GM21515 (cell line): Measurements from ENCODE around the gene ECSIT.
"Not testable (repeated sequence)": the region's sequence is repeated elsewhere in the genome, so short reads cannot be mapped to it uniquely, and the experiment has no call there.

Experiments used
- ATAC-seq: cut with Tn5 transposase; IDR thresholded peaks from one replicate; pipeline ENCODE4 v1.9.1; 2021; ENCODE audit not compliant: unreplicated experiment

The ECSIT gene

GRCh38 chr19:11528551-11529341, at the start of gene ECSIT:
Gene ECSIT, minus strand, starts transcription at chr19:11529134. Its CDS starts 9,964 bp downstream, at chr19:11519170.
- ATAC-seq, result peak; percentile 91

DNA sequence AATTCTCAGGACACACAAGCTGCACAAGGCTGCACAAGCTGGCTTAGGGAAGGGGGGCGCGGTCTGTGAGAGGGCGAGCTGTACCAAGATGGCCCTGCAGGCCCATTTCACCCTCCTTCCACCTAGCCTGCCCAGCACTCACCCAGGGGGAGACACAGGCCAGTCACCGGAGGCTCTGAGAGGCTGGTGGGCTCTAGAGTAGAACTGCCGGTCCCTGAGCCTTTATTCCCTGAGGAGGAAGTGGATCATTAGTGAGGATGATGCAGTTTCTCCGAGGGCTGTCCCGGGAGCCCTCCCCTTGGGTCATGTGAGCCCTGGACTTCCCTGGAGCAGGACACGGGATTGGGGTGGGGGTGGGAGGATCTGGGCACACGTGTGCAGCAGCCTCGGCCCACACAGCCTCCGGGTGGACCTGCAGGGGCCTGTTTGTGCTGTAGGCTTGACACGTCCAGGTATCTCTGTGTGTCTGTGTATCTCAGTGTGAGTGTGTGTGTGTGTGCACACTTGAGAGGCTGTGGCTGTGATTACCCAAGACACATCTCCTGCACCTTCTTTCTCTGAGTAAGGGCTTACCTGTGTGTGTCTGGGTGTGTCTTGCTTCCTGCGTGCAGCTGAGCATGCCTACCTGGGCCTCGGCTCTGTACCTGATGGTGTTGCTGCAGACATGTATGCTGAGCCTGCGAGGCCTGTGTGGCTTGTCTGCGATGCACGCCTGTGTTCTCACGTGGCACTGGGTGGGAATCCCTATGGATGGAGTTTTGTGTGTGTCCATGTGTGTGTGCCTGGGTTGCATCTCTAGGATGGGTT, 48.7 kb upstream of the ECSIT start, which contains the start of gene ACP5:
Gene ACP5, minus strand, starts transcription at position 195 of the 807 bp plus-strand sequence. CDS start 328 bp downstream, outside the sequence.
- no peak for ATAC-seq

GRCh38 chr19:11576227-11576626, 47.3 kb upstream of the ECSIT start:
- no peak for ATAC-seq

DNA sequence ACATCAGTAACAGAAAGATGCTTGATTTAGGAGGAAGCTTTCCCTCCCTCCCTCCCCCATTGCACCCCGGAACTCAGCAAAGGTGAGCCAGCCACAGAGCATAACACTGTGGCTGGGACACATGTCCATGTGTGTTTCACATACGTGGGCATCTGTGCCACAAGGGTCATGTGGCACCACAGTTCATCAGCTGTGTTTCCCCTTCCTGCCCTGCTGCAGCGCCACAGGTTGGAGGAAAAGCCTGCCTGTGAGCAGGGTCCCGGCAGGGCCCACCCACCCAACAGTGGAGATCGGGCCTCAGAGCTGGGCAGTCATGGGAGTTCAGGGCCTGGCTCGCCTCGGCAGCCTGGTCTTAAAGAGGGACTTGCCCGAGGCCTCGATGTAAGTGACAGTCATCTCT, 45.8 kb upstream of the ECSIT start:
- no peak for ATAC-seq

GRCh38 chr19:11573763-11574162, 44.8 kb upstream of the ECSIT start:
- not testable (repeated sequence) for ATAC-seq

GRCh38 chr19:11573354-11573753, 44.4 kb upstream of the ECSIT start:
- ATAC-seq, result not testable (repeated sequence)

DNA sequence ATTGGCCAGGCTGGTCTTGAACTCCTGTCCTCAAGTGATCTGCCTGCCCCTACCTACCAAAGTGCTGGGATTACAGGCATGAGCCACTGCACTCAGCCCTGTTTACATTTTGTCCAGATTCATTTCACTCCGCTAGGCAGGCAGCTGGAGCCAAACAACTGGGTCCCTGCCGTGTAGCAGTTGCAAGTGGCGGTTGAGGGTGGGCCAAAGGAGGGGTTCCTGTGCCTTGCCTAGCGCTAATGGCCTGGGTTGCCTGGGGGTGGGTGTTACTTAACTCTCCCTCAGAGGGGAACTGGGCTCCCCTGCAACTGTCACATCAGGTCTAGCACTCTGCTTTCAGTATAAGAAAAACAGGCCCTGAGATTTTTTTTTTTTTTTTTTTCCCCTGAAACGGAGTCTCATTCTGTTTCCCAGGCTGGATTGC, 41.1 kb upstream of the ECSIT start:
- no peak for ATAC-seq

GRCh38 chr19:11566164-11566563, 37.2 kb upstream of the ECSIT start:
- no peak for ATAC-seq

DNA sequence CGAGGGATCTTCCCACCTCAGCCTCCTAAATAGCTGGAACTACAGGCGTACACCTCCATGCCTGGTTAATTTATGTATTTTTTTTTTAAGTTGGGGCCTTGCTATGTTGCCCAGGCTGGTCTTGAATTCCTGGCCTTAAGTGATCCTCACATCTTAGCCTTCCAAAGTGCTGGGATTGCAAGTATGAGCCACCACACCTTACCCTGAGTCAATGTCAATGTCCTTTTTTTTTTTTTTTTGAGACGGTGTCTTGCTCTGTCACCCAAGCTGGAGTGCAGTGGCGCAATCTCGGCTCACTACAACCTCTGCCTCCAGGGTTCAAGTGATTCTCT, 36.7 kb upstream of the ECSIT start:
- not testable (repeated sequence) for ATAC-seq

GRCh38 chr19:11564082-11564807, 35.3 kb upstream of the ECSIT start:
- not testable (repeated sequence) for ATAC-seq

GRCh38 chr19:11563532-11563931, 34.6 kb upstream of the ECSIT start:
- ATAC-seq, result no peak

DNA sequence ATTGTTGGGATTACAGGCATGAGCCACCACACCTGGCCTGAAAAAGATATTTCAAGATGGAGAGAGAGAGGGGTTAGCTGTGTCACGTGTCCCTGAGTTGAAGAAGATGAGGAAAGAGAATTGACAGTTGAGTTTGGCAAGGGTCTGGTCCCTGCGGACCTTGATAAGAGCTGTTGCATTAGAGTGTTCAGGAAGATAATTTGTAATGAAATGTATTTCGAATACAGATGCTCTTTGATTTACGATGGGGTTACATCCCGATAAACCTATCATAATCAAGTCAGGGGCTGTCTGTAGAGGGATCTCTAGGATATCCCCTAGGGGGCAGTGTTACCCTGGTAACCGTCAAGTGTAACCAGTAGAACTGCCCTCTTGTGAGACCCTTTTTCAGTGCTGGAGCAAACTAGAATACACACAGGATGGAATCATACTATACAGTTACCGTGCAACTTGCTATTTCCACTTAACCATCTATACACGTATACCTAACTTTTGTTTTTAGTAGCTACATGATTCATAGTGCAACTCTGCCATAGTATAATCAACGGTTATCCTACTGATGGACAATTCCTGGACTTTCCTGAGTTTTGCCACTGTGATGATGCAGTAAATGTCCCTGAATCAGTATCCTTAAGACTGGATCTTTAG, 31.6 kb upstream of the ECSIT start:
- no peak for ATAC-seq

DNA sequence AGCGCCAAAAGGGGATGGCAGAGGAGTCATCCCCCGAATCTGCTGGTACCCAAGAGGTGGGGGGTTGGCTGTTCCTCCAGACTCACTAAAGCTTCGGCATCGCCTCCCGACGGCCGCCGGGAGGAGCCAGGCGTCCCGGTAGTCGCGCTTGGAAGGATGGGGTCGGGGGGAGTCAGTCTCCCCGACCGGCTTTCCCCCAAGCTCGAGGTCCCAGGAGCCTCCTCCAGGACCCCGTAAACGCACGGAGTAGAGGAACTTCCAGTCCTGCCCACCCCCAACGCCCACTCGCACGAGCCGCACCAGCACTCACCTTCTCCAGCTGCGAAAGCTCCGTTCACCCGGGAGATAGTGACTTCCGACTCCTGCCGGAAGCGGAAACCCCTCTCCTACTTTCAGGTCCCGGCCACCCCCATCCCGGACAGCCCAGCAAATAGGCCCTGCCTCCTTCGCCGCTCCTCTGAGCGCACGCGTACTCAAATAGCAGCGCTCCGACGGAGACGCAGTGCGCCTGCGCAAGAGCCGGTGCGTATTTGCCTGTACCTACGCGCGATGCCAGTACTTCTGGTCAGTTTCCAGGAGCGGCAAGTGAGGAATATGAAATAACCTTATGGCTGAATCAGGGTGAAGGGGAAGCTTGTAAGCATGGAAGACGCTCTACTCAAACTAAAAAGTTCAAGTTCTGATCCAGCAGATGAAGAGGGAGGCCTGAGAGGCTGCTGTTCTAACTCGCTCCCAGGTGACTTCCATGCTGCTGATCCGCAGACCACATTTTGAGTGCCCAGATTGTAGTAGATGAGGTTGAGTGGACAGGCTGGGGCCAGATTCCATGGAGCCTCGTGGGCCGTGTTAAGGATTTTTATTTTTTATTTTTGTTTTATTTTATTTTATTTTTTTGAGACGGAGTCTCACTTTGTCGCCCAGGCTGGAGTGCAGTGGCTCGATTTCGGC, 30.2 kb upstream of the ECSIT start, which contains the start of gene ELOF1:
Gene ELOF1, minus strand, starts transcription at position 350 of the 948 bp plus-strand sequence. CDS start 4,883 bp downstream, outside the sequence.
- ATAC-seq, result peak; percentile 72

DNA sequence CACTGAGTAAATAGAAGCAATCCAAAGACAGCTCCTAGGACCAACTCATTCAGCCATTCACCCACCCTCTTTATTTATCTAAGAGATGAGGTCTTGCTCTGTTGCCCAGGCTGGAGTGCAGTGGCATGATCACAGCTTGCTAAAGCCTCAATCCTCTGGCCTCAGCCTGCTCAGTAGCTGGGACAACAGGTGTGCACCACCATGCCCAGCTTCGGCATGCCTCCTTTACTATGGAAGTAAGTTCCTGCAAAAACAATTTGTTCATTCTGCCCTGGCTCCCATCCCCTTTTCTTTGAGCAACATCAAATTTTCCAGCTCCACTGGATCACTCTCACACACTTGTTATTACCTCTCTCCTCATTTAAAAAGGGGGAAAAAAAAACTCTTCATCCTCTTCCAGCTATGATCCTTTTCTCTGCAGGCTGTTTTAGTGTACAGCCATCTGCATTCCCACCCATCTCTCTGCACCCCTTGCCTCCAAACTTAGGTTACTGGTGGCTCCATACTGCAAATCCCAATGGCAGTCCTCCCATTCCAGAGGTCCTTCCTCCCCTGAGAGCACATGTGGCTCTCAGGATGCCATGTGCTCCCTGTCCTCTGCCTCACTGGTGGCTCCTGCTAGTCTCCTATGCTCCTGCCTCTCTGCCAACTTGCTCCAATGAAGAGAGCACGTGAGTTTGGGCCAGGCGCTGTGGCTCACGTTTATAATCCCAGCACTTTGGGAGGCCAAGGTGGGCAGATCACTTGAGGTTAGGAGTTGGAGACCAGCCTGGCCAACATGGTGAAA, 27.9 kb upstream of the ECSIT start:
- no peak for ATAC-seq

- ATAC-seq, result no peak
Observed at GRCh38 chr19:11555246-11555645, 26.3 kb upstream of the ECSIT start.

GRCh38 chr19:11554160-11554559, 25.2 kb upstream of the ECSIT start:
- ATAC-seq, result no peak

DNA sequence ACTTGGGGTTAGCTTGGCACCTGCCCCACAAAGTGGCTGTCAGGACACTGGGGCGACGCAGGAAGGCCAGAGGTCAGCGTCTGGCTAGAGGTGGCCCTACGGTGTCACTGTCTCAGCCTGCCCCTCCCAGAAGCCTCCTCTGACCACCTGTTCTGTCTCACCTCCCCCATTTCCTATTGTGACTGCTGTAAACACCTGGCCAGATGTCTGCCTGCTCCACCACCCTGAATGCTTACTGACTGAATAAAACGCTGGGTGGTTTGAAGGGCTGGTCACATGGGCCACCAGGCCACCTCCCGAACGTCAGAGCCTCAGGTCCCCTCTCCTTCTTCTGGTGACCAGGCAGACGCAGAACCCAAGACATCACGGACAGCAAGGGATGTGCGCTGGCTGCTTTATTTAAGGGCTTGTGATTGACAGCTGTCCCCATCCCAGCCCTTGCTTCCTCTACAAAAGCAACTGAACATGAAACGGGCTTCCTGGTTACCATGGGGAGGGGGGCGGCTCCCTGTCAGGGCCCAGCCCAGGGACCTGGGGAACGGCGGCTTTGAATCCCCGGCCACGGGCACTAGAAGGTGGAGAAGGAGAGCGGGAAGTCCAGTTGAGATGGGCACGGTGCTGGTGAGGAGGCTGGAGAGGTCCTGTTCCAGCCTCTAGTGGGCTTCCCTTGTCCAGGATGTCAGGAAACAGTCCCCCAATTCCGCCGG, 23.9 kb upstream of the ECSIT start:
- no peak for ATAC-seq

- no peak for ATAC-seq
Observed at GRCh38 chr19:11551603-11552235, 22.8 kb upstream of the ECSIT start.
